Stimulated activated CD8-positive, alpha-beta memory T cell treated with anti-CD3 and anti-CD28 coated beads, Interleukin-12 subunit alpha, Interleukin-12 subunit beta, amount 100 ng/mL, for 1 hour (primary cell): ENCODE measurements around the gene SOCS3.

ENCODE experiments used
- DNase-seq: peaks from one replicate; pipeline ENCODE4 v3.0.0-alpha.2; 2020; ENCODE audit warnings: low read depth

SOCS3 gene

GRCh38 chr17:78307887-78308638 lies 51.8 kb downstream of the SOCS3 start:
- no peak for DNase-seq

GRCh38 chr17:78306913-78307312 lies 53.0 kb downstream of the SOCS3 start:
- DNase-seq, result no peak
